Loucy (cell line): ENCODE results near the gene FAM229A.

Experiments used
- H2AFZ ChIP-seq: fragments of 200-600 bp; sonication (generic); 2 replicates; pipeline ENCODE4 v1.6.0; 2016; ENCODE audit warnings: antibody characterized with exemption, mild to moderate bottlenecking, low read length, moderate library complexity
- H3F3A ChIP-seq: fragments of 200-600 bp; 2 replicates; pipeline ENCODE4 v1.6.0; 2016; ENCODE audit warnings: antibody characterized with exemption, low read depth, mild to moderate bottlenecking
- H3K27me3 ChIP-seq: fragments of 200-600 bp; sonication (generic); 2 replicates; pipeline ENCODE4 v1.6.1; 2014; ENCODE audit warnings: low read length, mild to moderate bottlenecking; ENCODE audit not compliant: insufficient read depth, poor library complexity, severe bottlenecking
- H3K36me3 ChIP-seq: fragments of 200-600 bp; sonication (generic); 2 replicates; pipeline ENCODE4 v1.6.1; 2016; ENCODE audit warnings: low read length; ENCODE audit not compliant: insufficient read depth
- H3K4me1 ChIP-seq: fragments of 200-600 bp; sonication (generic); 2 replicates; pipeline ENCODE4 v1.5.1; 2014; ENCODE audit warnings: low read length, mild to moderate bottlenecking; ENCODE audit not compliant: insufficient read depth, poor library complexity, severe bottlenecking
- H3K4me2 ChIP-seq: fragments of 200-600 bp; sonication (generic); 2 replicates; pipeline ENCODE4 v1.6.0; 2014; ENCODE audit warnings: antibody characterized with exemption, low read length, low read depth, mild to moderate bottlenecking; ENCODE audit not compliant: poor library complexity, severe bottlenecking
- H3K4me3 ChIP-seq: fragments of 200-600 bp; sonication (generic); 2 replicates; pipeline ENCODE4 v1.5.1; 2014; ENCODE audit warnings: low read length, mild to moderate bottlenecking, mixed read lengths; ENCODE audit not compliant: poor library complexity, severe bottlenecking
- H3K79me2 ChIP-seq: fragments of 200-600 bp; sonication (generic); 2 replicates; pipeline ENCODE4 v1.6.1; 2014; ENCODE audit warnings: low read length; ENCODE audit not compliant: insufficient read depth
- H3K9ac ChIP-seq: fragments of 200-600 bp; sonication (generic); 2 replicates; pipeline ENCODE4 v1.6.0; 2014; ENCODE audit warnings: mild to moderate bottlenecking, low read depth, low read length, moderate library complexity; ENCODE audit not compliant: poor library complexity, severe bottlenecking
- H3K9me2 ChIP-seq: fragments of 200-600 bp; sonication (generic); replicated peaks from 2 replicates; pipeline ENCODE4 v1.6.1; 2016; ENCODE audit warnings: low read depth, low read length, mixed read lengths
- H3K9me3 ChIP-seq: fragments of 200-600 bp; sonication (generic); 2 replicates; pipeline ENCODE4 v1.6.1; 2014; ENCODE audit warnings: mild to moderate bottlenecking, antibody characterized with exemption, low read length, low read depth; ENCODE audit not compliant: insufficient read depth
- H4K20me1 ChIP-seq: fragments of 200-600 bp; sonication (generic); 2 replicates; pipeline ENCODE4 v1.6.0; 2014; ENCODE audit warnings: antibody characterized with exemption, low read length, mild to moderate bottlenecking; ENCODE audit not compliant: insufficient read depth, poor library complexity, severe bottlenecking
- EZH2phosphoT487 ChIP-seq: fragments of 200-600 bp; IDR thresholded peaks from 2 replicates; pipeline ENCODE4 v1.6.1; 2018; ENCODE audit warnings: antibody characterized with exemption, mild to moderate bottlenecking, moderate library complexity, borderline replicate concordance
- TF ChIP-seq, protein P1 (sequence below): fragments of 200-600 bp; sonication (generic); conservative IDR thresholded peaks from 2 replicates; pipeline ENCODE4 v1.5.1; 2014; ENCODE audit warnings: mild to moderate bottlenecking, antibody characterized with exemption, low read length

Gene FAM229A

GRCh38 chr1:32363713-32364112, 1.4 kb upstream of the FAM229A start:
- Histone ChIP-seq H3K4me3 (no peak overlapping the region), H2AFZ (no peak overlapping the region), H4K20me1 (no peaks in the 10 kb centered on the region), H3K27me3 (no peaks in the 10 kb centered on the region), H3K9me2 (no peaks in the 10 kb centered on the region), H3K36me3 (peaks cover 20% of the 10 kb centered on the region; the same call in 1 of the 2 replicates), H3K9ac (no peak overlapping the region), H3F3A (no peaks in the 10 kb centered on the region), H3K9me3 (no peaks in the 10 kb centered on the region), H3K4me2 (no peak overlapping the region), H3K4me1 (peaks cover 8% of the 10 kb centered on the region), H3K79me2 (no peaks in the 10 kb centered on the region)
- TF ChIP-seq, protein P1, sequence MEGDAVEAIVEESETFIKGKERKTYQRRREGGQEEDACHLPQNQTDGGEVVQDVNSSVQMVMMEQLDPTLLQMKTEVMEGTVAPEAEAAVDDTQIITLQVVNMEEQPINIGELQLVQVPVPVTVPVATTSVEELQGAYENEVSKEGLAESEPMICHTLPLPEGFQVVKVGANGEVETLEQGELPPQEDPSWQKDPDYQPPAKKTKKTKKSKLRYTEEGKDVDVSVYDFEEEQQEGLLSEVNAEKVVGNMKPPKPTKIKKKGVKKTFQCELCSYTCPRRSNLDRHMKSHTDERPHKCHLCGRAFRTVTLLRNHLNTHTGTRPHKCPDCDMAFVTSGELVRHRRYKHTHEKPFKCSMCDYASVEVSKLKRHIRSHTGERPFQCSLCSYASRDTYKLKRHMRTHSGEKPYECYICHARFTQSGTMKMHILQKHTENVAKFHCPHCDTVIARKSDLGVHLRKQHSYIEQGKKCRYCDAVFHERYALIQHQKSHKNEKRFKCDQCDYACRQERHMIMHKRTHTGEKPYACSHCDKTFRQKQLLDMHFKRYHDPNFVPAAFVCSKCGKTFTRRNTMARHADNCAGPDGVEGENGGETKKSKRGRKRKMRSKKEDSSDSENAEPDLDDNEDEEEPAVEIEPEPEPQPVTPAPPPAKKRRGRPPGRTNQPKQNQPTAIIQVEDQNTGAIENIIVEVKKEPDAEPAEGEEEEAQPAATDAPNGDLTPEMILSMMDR: no peak
- no peak for TF ChIP-seq EZH2phosphoT487

DNA sequence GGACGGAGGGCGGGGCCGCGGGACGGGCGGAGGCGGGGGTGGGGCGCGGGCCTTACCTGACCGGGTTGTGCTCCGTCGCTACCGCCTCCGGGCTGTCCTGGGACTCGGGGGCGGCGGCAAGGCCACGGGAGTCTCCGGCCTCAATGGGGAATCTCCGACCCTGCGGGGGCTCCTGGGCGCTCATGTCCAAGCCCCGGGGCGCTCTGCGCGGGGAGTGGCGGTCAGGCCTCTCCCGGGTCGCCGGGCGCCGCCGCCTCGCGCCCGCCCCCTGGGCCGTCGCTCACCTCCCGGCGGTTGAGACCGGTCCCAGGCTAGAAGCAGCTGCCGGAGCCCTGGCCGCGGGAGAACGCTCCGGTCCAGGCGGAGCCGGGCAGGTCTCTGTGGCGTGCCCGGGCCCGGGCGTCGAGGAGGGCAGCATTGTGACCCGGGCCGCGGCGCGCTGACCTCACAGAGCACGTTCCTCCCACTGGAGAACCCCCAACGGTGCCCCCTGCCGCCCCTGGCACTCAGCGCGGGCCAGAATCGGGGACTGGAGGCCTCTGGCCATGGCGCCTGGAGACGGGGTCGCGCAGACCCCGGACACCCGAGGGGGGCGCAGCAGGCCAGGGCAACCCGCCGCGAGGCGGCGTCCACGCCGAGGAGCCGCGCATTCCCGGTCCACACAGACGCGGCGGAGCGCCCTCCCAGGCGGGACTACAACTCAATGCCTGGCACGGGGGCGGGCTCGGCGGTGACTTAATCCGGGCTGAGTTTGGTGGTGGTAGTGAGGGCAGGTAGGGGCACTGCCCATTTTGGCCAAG, 411 bp downstream of the FAM229A start:
- H3K4me2 ChIP-seq: no peak overlapping the region
- no peak overlapping the region for H2AFZ ChIP-seq
- no peaks in the 10 kb centered on the region for H4K20me1 ChIP-seq
- H3K9me2 ChIP-seq: no peaks in the 10 kb centered on the region
- no peak overlapping the region for H3K4me3 ChIP-seq
- H3K36me3 ChIP-seq: peaks cover 4% of the 10 kb centered on the region; the same call in 1 of the 2 replicates
- H3K27me3 ChIP-seq: no peaks in the 10 kb centered on the region
- no peaks in the 10 kb centered on the region for H3K9me3 ChIP-seq
- no peaks in the 10 kb centered on the region for H3F3A ChIP-seq
- no peak overlapping the region for H3K9ac ChIP-seq
- peaks cover 8% of the 10 kb centered on the region for H3K4me1 ChIP-seq
- H3K79me2 ChIP-seq: no peaks in the 10 kb centered on the region
- no peak for TF ChIP-seq EZH2phosphoT487
- TF ChIP-seq, protein P1: no peak

- Histone ChIP-seq H3K79me2 (no peaks in the 10 kb centered on the region), H3K9me2 (no peaks in the 10 kb centered on the region), H3K4me2 (no peak overlapping the region), H3F3A (no peaks in the 10 kb centered on the region), H3K36me3 (no peaks in the 10 kb centered on the region; the same call in 1 of the 2 replicates), H3K27me3 (no peaks in the 10 kb centered on the region), H2AFZ (no peak overlapping the region), H3K4me1 (peaks cover 8% of the 10 kb centered on the region), H3K9ac (no peak overlapping the region), H4K20me1 (no peaks in the 10 kb centered on the region), H3K9me3 (no peaks in the 10 kb centered on the region), H3K4me3 (no peak overlapping the region)
- no peak for TF ChIP-seq EZH2phosphoT487
- TF ChIP-seq, protein P1: no peak
Measured at GRCh38 chr1:32361308-32361673, 994 bp downstream of the FAM229A start.
